Fibroblast of lung (primary cell): ENCODE results near the gene PHKG2. TPM values are rescaled to one million over a fixed set of nuclear protein-coding genes. Genes with fewer than 3 reads are reported as not detected.

Source experiments
- DNase-seq, 2 donors: peaks; one replicate each; pipeline versions ENCODE4 v3.0.0 to v3.0.0-alpha.2; 2010; ENCODE audit warnings: low read depth in 2 of 2
- H2AFZ ChIP-seq: 2 replicates; pipeline ENCODE4 v1.5.1; 2012; ENCODE audit warnings: low read length, control low read depth, inconsistent platforms
- H3K27ac ChIP-seq: 2 replicates; pipeline ENCODE4 v1.5.1; 2011; ENCODE audit warnings: low read length, control low read depth; ENCODE audit not compliant: insufficient read depth
- H3K27me3 ChIP-seq: 2 replicates; pipeline ENCODE4 v1.5.1; 2011; ENCODE audit warnings: mild to moderate bottlenecking, low read length; ENCODE audit not compliant: control insufficient read depth, insufficient read depth
- H3K36me3 ChIP-seq: 2 replicates; pipeline ENCODE4 v1.5.1; 2011; ENCODE audit warnings: low read length; ENCODE audit not compliant: control insufficient read depth, insufficient read depth
- H3K4me1 ChIP-seq: 2 replicates; pipeline ENCODE4 v1.5.1; 2011; ENCODE audit warnings: low read length; ENCODE audit not compliant: control insufficient read depth, insufficient read depth; ENCODE audit errors: extremely low read depth
- H3K4me2 ChIP-seq: 2 replicates; pipeline ENCODE4 v1.5.1; 2011; ENCODE audit warnings: low read length, control low read depth; ENCODE audit not compliant: insufficient read depth; ENCODE audit errors: extremely low read depth
- H3K4me3 ChIP-seq, 4 experiments: fragments of 200-600 bp in 1 of 4; sonication (generic) in 1 of 4; replicated peaks in 1 of 4; 2 replicates each; pipeline ENCODE4 v1.5.1; 2011 to 2016; ENCODE audit warnings: low read length in 4 of 4, low read depth in 3 of 4, mild to moderate bottlenecking in 3 of 4, control low read depth in 2 of 4, inconsistent platforms in 1 of 4, mixed read lengths in 1 of 4; ENCODE audit not compliant: insufficient read depth in 1 of 4; ENCODE audit errors: control extremely low read depth in 1 of 4
- H3K79me2 ChIP-seq: 2 replicates; pipeline ENCODE4 v1.5.1; 2012; ENCODE audit warnings: mild to moderate bottlenecking, low read length, inconsistent platforms; ENCODE audit not compliant: control insufficient read depth, insufficient read depth
- H3K9ac ChIP-seq: 2 replicates; pipeline ENCODE4 v1.5.1; 2011; ENCODE audit warnings: mild to moderate bottlenecking, low read length, control low read depth; ENCODE audit not compliant: insufficient read depth
- H3K9me3 ChIP-seq: 2 replicates; pipeline ENCODE4 v1.5.1; 2012; ENCODE audit warnings: low read depth, low read length; ENCODE audit not compliant: control insufficient read depth, insufficient read depth
- H4K20me1 ChIP-seq: 2 replicates; pipeline ENCODE4 v1.5.1; 2011; ENCODE audit warnings: low read length; ENCODE audit not compliant: control insufficient read depth, insufficient read depth; ENCODE audit errors: extremely low read depth
- CTCF ChIP-seq, 2 donors: IDR thresholded peaks in 1 of 2; conservative IDR thresholded peaks in 1 of 2; 1 replicate in 1 of 2; 2 replicates in 1 of 2; pipeline ENCODE4 v1.5.1; 2011 to 2012; ENCODE audit warnings: low read length in 2 of 2, control low read depth in 1 of 2, inconsistent platforms in 1 of 2, low read depth in 1 of 2, mild to moderate bottlenecking in 1 of 2
- EZH2 ChIP-seq: IDR thresholded peaks from 2 replicates; pipeline ENCODE4 v1.5.1; 2012; ENCODE audit warnings: low read length, control low read depth, mild to moderate bottlenecking; ENCODE audit errors: missing control alignments
- polyA plus RNA-seq, 2 donors: library from polyadenylated mRNA; depleted of rRNA in 1 of 2; stranded (reverse) in 1 of 2; unstranded in 1 of 2; fragments of >200 nt; gene quantifications; 2 replicates each; pipeline ENCODE4 v1.2.1, GENCODE V29; 2011 to 2012; ENCODE audit warnings: missing spikeins in 1 of 2
- total RNA-seq: library from RNA; depleted of rRNA; stranded (reverse); fragments of >200 nt; gene quantifications from 2 replicates; pipeline ENCODE4 v1.2.1, GENCODE V29; 2014

Gene PHKG2
- total and polyA plus RNA-seq, 2 donors (not counting 1 experiment from before 2014, with no cell fraction given), result 15.4 to 19.4 TPM

GRCh38 chr16:30747331-30747730, 894 bp upstream of the PHKG2 start:
- Histone ChIP-seq H3K27me3 (no peaks in the 10 kb centered on the region), H3K79me2 (peaks cover 16% of the 10 kb centered on the region), H3K4me3 (peak overlapping the region in 3 of 4 experiments; percentile 55 to 64 (median 61)), H3K27ac (peak overlapping the region; percentile 87), H4K20me1 (no peaks in the 10 kb centered on the region), H2AFZ (peak overlapping the region; percentile 91), H3K36me3 (peaks cover 16% of the 10 kb centered on the region), H3K9me3 (no peaks in the 10 kb centered on the region), H3K4me1 (peaks cover 7% of the 10 kb centered on the region), H3K4me2 (peak overlapping the region; percentile 92), H3K9ac (peak overlapping the region; percentile 53)
- no peak for TF ChIP-seq EZH2
- TF ChIP-seq CTCF (conservative IDR thresholded peaks at IDR 0.05 in 1 of 2, IDR thresholded peaks at IDR 0.05 in 1 of 2; ENCODE audit: low read depth in 1 of 2, low read length in 2 of 2), result no peak
- peak in 1 of 2 donors; percentile 56 for DNase-seq

- Histone ChIP-seq H3K4me3 (peak overlapping the region; percentile 62 to 75 (median 65)), H3K4me1 (peaks cover 7% of the 10 kb centered on the region), H3K27me3 (no peaks in the 10 kb centered on the region), H3K36me3 (peaks cover 15% of the 10 kb centered on the region), H3K79me2 (peaks cover 16% of the 10 kb centered on the region), H3K9ac (peak overlapping the region; percentile 72), H3K27ac (peak overlapping the region; percentile 61), H4K20me1 (no peaks in the 10 kb centered on the region), H3K4me2 (peak overlapping the region; percentile 82), H2AFZ (no peak overlapping the region), H3K9me3 (no peaks in the 10 kb centered on the region)
- TF ChIP-seq EZH2 (no peak), CTCF (conservative IDR thresholded peaks at IDR 0.05 in 1 of 2, IDR thresholded peaks at IDR 0.05 in 1 of 2; ENCODE audit: low read depth in 1 of 2, low read length in 2 of 2) (no peak)
- peak; percentile 23 to 50 for DNase-seq
Measured at GRCh38 chr16:30748634-30749445, 615 bp downstream of the PHKG2 start.

- no peak overlapping the region for H2AFZ ChIP-seq
- H3K36me3 ChIP-seq, result peaks cover 18% of the 10 kb centered on the region
- H3K27me3 ChIP-seq, result no peaks in the 10 kb centered on the region
- H3K27ac ChIP-seq, result no peak overlapping the region
- H3K9me3 ChIP-seq, result no peaks in the 10 kb centered on the region
- H3K9ac ChIP-seq, result no peak overlapping the region
- H3K4me3 ChIP-seq, result no peak overlapping the region
- no peak for DNase-seq
- no peaks in the 10 kb centered on the region for H4K20me1 ChIP-seq
- no peak overlapping the region for H3K4me2 ChIP-seq
- H3K4me1 ChIP-seq, result peaks cover 7% of the 10 kb centered on the region
- TF ChIP-seq EZH2 (no peak), CTCF (conservative IDR thresholded peaks at IDR 0.05 in 1 of 2, IDR thresholded peaks at IDR 0.05 in 1 of 2; ENCODE audit: low read depth in 1 of 2, low read length in 2 of 2) (no peak)
- peaks cover 16% of the 10 kb centered on the region for H3K79me2 ChIP-seq
Measured at GRCh38 chr16:30750201-30750600, 2.0 kb downstream of the PHKG2 start.
